UCSD-AML1 (cell line): ENCODE measurements around the gene LYRM4.
A peak's percentile ranks its signal among the peaks of the same experiment; 100 is the strongest.

Experiments
- DNase-seq: peaks from one replicate; lab custom pipeline; 2025; ENCODE audit not compliant: unreplicated experiment; lab: John Stamatoyannopoulos, UW

LYRM4 gene

DNA sequence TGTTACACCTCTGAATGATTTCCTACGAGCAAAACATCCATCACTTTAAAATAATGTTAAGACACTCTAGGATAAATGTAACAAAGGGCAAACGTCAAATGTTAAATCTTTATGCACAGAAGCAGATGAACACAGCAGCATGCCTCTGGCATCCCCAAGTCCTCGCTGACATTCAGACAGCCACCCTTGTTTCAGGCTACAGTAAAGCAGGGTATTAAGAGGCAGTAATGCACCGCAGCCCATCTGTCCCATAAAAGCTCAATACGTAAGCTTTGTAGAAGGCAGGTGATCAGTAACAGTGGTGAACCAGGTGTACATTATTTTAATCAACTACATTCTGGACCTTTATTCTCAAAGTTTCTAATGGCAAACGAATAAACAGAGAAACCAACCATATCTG lies 110.9 kb downstream of the LYRM4 start:
- DNase-seq: no peak

DNA sequence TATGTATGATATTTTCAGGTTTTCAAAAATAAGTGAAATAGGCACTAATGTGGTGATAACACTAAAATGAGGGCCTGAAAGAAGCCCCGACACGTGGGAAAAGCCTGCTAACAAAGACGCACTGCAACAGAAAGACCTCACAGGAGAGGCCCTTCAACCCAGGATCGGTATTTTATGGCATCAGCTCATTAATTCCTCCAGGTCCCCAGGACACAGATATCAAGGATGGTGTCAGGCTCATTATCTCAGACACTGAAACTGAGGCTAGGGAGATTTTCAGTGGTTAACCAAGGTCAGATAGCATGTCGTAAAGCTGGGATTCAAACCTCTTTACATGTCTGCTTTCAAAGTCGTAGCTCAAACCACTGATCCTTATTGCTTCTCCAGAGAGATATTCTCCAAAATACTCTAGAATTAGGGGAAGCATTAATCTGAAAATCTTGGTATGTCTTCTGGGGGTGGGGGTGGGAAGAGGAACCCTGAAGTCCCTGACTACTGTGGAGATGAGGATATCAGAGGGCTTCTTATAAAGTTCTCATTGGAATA lies 111.5 kb downstream of the LYRM4 start:
- no peak for DNase-seq

DNA sequence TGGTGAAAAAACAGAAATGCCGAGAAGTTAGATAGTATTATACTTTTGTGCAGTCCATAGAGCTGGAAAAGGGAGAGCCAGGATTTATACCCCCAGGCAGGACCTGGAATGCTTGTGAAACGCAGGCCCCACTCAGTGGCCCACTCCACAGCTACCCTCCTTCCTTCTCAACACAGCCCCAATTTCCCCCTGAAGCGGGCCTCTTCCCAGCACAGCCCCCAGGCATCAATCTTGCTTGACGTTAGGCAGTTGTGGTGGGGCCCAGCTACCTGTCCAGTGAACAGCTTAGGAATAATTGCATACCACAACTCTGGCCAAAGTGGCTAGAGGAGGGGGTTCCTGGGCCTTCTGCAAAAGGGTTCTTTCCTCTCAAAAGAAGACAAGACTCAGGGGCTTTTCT lies 114.4 kb downstream of the LYRM4 start:
- no peak for DNase-seq

DNA sequence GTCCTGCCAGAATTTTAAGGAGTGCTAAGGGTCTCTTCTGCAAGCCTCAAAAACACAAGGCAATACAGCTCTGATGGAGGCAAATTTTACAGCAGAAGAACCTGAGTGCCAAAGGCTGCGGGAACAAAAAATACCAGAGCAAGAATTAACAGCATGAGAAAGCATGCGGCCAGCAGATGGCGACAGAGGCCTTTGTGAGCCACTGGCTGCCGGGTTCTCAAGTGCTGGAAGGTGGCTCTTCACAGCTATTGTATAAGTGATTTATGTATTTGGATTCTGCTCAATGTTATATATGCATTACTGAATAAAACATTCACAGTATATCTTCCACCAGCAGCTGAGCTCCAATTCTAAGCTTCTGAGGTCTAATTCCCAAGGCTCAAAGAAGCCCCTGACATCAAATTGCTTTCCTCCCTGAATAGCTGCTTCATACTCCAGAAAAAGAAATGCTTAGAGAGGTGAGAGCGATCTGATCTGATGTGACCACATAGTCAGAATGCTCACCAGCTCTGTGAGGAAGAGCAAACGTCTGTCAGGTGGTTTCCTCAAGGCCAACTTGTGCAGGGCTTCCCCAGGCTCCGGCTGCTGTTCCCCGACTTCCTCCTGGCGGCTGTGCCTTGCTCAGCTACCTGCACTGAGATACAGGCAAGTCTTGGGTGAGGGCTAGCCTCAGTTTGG lies 117.0 kb downstream of the LYRM4 start:
- DNase-seq: peak; percentile 80

DNA sequence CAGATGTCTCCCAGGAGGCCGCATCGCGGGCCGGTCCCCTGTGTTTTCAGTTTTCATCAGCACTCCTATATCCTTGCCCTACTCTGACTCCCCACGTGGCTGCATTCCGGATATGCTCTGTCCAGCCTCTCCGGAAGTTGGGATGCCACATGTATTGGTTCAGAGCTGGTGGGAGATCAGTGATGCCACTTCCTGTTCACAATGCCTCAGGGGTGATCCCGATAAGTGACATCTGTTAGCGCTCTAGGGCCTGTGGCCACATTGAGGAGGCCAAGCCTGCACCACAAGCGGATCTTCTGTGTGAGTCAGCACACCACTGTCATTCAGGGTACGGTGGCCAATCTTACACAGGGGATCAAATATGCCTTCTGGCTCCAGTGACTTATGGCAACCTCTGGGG lies 117.8 kb downstream of the LYRM4 start:
- DNase-seq: no peak

DNA sequence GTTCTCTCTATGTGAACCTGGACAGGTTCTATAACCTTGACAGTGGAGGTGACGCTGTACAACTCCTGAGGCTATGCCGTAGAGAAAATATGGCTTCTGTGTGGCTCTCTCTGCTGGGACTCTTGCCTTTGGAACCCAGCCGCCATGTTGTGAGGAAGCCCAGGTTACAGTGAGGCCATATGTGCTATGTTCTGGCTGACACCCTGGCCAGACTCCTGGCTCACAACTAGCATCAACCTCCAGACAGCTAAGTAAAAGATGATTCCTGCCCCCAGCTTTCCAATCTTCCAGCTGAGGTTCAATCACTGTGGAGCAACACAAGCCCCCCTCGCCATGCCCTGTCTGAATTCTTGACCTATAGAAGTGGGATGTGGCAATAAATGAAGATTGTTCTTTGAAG lies 118.6 kb downstream of the LYRM4 start:
- no peak for DNase-seq

DNA sequence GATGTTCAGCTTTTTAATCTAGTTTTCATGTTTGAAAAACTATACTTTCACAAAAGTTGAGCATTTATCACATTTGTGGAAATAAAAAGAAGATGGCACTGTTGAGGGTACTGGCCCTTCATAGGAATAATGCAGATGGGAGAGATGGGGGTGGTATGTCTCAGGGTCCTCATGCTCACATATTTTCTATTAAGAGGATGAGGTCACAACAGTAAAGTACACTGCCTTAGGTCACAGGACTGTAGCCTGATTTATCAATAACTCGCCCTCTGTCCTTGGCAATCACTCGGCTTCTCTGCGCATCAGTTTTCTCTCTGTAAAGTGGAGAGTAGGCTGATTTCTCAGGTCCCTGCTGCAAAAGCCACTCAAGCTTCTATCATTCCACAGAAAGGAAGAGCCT lies 119.7 kb downstream of the LYRM4 start:
- no peak for DNase-seq

DNA sequence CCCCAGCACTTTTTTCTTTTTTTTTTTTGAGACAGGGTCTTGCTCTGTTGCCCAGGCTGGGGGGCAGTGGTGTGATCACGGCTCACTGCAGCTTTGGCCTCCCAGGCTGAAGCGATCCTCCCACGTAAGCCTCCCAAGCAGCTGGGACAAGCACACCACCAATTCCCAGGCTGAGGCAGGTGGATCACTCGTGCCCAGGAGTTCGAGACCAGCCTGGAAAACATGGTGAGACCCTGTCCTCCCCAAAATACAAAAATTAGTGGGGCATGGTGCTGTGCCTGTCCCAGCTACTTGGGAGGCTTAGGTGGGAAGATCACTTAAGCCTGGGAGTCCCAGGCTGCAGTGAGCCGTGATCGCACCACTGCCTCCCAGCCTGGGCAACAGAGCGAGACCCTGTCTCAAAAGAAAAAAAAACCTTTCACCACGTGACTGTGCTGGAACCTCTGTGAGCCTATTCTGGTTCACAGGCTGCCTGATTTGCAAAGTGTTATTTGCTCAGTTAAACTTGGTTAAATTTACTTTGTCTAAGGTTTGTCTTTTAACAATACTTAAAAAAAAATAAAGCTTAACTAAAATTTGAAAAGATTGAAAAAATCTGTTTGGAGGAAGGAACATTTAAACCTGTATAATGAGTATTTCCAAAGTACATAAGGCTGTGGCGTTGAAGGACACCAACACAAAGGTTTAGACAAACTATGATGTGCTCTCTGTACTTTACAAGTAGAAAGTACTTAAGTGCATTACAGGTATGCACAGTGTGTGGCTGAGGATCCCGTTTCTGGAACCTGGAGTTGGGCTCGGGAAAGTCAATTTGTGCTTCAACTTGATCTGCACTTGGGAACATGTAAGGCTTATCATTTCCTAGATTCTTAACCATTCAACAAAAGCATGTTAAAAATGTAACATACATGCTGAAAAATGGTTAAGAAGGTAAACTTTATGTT lies 120.7 kb downstream of the LYRM4 start:
- DNase-seq: no peak

DNA sequence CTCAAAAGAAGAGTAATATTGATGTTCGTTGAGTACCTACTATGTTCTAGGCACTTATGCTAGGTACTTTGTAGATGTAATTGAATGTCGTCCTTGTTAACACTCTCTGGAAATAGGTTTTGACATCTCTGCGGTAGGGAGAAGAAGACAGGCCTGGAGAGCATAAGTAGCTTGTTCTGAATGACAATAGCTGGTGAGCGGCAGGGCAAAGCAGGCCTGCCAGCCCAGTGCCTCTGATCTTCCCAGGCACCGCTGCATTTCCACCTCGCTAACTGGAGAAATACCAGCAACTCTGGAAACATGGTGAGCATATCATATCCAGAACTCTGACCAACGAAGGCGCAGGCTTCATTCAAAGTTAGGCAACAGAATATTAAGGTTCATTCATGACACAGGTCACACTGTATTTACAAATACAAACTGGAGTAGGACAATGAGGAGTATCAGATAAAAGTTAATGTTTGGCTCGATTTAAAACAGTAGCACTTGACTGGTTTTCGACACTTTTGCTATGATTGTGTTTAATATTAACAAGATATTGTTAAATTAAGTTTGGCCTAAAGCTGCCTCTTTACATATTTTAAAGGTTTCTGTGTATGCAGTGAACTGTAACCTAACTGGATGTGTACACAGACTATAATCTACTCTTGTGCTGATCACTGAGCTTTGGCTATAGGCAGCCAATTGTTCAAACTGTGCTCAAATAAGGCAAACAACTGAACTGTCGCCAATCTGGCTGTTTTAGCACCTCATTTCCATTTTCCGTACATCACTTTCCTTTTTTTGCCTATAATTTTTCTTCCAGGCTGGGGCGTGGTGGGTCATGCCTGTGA lies 121.5 kb downstream of the LYRM4 start:
- no peak for DNase-seq

DNA sequence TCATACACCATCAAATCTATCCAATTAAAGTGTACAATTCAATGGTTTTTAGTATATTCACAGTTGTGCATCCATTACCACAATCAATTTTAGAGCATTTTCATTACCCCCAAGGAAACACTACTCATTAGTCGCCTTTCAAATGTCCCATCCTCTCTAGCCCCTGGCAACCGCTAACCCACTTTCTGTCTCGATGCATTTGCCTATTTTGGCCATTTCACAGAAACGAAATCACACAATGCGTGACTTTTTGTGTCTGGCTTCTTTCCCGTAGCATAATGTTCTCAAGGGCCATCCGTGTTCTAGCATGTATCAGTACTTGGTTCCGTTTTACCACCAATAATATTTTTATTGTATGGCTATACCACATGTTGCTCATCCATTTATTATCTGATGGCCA lies 123.9 kb downstream of the LYRM4 start:
- DNase-seq: no peak

DNA sequence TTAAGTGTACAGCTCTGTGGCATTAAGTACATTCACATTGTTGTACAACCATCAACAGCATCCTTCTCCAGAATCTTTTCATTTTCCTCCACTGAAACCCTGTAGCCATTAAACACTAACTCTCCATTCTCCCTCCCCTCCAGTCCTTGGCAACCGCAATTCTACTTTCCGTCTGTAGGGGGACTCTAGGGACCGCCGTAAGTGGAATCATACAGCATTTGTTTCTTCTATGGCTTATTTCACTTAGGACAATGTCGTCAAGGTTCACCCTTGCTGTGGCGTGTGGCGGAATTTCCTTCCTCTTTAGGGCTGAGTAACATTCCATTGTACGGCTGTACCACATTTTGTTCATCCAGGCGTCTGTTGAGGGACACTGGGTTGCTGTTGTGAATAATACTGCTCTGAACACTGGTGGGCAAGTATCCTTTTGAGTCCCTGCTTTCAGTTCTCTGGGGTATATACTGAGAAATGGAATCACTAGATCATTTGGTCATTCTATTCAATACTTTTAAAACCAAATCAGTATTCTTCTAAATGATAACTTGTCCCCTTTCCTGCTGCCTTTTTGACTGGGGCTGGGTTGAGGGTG lies 124.9 kb downstream of the LYRM4 start:
- DNase-seq: no peak

DNA sequence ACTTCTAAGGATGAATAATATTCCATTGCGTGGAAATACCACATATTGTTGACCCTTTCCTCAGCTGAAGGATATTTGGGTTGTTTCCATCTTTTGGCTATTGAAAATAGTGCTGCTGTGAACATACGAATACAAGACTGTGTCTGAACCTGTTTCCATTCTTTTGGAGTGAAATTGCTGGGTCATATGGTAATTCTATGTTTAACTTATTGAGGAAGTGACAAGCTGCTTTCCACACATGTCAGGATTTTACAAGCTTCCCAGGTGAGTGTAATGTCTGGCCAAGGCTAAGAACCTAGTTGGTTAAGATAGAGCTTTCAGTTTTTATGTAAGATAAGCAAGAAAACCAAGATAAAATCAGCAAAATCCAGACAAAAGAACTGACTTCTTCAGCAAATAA lies 126.8 kb downstream of the LYRM4 start:
- DNase-seq: no peak

DNA sequence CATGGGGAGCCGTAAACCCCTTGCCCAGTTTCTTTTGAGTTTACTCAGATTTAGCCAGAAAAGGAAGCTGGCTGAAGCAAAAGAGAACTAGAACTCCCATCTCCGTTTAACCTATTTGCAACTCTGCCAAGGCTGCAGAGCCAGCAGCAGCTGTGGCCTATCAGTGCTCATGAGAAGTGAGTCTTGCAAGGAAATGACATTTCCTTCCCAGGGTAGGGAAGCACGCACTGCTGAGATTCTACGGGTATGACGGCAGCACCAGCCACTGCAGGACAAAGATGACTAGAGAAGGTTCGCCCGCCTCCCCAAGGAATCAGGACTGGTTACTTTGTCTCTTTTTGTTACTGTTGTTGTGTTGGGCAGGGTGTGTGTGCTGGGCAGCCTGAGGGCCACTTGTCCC lies 128.0 kb downstream of the LYRM4 start:
- DNase-seq: peak; percentile 48

DNA sequence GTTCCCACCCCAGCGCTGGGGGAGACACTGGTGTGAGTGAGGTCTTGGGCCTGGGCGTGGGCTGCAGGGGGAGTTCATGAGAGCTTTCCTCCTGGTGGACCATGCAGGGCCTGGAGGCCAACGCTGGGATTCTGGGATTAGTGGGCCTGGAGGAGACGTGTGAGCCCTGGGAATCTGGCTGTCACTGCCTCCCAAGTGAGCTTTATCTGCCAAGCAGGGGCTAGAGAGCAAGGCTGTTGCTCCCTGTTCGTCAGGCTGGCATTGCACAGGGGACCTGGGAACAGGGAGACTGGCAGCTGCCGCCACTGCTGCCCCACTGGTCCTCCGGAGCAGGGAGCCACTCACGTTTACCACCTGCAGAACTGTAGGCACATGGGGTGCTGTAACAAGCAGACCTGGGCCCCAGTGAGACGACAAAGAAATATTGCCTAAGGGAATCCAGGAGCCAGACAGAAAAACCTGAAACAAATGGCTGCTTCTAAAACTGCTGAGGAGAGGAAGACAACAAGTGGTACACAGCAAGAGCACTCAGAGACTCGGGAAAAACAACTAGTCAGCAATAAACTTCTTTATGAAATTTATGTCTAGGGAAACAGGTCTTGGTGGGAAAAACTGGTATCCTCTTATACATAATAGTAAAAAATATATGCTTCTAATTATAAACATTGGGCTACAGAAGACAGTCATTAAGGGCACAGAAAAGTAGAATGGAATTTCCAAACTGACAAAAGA lies 130.4 kb downstream of the LYRM4 start:
- no peak for DNase-seq

DNA sequence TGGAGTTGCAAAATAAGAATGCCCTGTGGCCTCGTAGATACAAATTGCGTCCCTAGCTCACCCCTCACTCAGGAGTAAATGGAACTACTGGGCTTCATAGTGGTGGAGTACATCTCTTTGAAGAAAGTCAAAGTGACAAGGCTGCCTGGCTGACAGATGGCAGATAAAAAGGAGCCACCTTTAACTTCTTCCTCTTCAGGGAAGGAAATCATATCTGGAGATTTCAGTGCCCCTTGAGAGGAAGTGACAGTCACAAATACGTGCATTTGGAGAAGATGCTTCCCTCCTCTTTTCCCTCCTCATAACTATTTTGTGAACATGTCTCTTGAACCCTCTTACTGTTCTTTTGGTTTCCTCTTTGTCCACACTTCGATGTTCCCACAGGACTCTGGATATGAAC lies 132.4 kb downstream of the LYRM4 start:
- DNase-seq: no peak

DNA sequence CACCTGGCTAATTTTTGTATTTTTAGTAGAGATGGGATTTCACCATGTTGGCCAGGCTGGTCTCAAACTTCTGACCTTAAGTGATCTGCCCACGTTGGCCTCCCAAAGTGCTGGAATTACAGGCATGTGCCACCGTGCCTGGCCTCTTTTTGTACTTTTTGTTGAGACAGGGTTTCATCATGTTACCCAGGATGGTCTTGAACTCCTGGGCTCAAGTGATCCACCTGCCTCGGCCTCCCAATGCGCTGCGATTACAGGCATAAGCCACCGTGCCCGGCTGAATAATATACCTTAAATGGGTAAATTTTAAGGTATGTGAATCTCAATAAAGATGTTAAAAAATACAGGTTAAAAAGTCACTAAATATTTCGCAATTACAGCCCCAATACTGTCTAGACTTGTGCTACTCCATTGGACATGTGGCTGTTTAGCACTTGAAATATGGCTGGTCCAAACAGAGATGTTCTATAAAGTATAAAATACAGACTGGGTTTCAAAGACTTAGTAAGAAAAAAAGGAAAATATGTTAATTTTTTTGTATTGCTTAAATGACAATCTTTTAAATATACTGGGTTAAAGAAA lies 133.6 kb downstream of the LYRM4 start:
- no peak for DNase-seq

DNA sequence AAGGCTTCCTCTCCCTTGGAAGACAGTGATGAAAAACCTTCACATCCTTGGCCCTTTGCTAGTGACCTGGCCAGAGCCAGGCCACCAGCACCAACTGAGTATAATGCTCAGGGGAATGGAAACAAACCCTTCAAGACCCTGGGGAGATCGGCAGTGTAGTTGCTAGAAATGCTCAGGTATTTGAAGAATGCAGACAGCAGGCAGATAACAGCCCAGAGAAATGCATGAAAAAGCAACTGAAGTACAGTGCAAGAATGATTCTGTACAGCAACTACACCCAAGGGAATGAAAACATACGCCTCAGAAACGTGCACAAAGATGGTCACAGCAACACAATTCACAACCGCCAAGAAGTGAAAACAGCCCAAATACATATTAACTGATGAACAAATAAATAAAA lies 134.5 kb downstream of the LYRM4 start:
- no peak for DNase-seq

DNA sequence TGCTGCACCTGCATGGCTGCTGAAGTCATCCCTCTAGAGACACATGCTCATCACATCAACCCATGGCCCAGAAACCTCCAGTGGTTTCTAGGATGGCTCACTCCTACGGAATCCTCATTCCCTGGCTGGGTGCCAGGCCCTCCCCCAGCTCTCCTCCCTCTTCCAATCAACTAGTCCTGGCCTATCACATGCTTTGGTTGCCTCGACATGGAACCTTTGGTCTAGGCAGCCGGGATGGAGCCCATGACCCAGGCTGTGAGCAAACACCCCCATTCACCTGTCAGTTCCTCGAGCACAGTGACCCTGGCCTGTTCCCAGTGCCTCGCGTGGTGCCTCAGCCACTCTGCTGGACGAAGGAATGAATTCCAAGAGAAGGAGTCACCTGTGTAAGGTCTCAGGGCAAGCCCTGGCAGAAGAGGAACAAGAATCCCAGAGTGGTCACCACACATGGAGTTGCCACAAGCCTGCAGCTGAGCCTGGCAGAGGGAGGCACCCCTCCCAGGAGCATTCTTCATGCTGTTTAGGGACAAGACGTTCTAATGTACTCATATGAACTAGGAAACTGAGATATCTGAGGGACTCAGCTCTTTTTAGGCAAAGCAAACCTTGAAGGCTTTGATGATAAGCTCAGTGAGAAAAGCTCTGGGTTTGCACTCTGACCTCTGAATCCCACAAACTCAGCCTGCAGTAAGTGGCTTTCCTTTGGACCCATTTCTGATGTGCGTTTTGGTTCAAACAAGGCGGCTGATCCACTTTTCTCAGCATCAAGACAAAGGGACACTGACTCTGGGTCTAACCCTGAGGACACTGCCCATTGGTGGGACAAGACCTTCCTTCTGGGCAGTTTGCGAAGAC lies 135.4 kb downstream of the LYRM4 start:
- no peak for DNase-seq

DNA sequence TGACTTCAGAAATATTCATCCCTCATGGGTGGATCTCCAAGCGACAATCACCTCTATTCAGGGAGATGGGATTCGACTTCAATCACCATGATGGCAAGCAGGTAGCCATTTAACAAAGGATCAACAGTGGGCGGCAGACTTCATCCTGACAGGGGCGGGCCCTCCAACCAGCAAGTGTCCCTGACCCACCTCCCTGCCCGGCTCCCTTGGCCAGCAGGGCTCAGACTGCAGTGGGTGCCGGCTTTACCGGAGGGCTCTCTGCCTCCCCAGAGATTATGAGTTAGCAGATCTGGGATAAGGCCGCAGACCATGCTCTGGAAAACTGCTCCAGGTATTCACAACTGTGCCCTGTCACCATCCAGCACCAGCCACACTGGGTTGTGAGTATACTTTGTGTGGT lies 136.2 kb downstream of the LYRM4 start:
- no peak for DNase-seq
